ENCODE data around the gene KCNJ15. TPM values are rescaled to one million over a fixed set of nuclear protein-coding genes. Genes with fewer than 3 reads are reported as not detected.

The KCNJ15 gene
- total and polyA plus RNA-seq, 2 experiments from 2014 or later = not detected

DNA sequence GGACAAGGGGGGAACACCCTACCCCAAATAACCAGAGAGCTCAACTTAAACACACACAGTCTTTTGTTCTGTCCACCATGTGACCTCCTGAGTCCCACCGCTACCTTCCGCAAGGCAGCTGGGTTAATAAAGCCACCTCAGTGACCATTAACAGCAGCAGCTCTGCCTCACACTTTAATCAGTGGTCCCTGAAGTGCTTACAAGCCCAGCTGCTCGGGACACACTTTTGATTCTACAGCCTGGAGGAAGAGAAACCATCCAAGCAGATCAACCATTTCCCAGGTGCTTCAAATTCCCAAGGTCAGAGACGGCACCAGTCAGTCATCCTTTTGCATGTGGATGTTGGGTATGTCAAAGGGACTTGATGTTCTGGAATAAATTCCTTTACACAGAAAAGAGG is 70.1 kb downstream of the KCNJ15 start (continued):
- TF ChIP-seq, protein P1, sequence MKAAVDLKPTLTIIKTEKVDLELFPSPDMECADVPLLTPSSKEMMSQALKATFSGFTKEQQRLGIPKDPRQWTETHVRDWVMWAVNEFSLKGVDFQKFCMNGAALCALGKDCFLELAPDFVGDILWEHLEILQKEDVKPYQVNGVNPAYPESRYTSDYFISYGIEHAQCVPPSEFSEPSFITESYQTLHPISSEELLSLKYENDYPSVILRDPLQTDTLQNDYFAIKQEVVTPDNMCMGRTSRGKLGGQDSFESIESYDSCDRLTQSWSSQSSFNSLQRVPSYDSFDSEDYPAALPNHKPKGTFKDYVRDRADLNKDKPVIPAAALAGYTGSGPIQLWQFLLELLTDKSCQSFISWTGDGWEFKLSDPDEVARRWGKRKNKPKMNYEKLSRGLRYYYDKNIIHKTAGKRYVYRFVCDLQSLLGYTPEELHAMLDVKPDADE (IDR thresholded peaks at IDR 0.05) = no peak
- no peak for TF ChIP-seq ZNF331 (CRISPR knock-in tag; IDR thresholded peaks at IDR 0.05; ENCODE audit: low read depth)
- TF ChIP-seq, protein P2, sequence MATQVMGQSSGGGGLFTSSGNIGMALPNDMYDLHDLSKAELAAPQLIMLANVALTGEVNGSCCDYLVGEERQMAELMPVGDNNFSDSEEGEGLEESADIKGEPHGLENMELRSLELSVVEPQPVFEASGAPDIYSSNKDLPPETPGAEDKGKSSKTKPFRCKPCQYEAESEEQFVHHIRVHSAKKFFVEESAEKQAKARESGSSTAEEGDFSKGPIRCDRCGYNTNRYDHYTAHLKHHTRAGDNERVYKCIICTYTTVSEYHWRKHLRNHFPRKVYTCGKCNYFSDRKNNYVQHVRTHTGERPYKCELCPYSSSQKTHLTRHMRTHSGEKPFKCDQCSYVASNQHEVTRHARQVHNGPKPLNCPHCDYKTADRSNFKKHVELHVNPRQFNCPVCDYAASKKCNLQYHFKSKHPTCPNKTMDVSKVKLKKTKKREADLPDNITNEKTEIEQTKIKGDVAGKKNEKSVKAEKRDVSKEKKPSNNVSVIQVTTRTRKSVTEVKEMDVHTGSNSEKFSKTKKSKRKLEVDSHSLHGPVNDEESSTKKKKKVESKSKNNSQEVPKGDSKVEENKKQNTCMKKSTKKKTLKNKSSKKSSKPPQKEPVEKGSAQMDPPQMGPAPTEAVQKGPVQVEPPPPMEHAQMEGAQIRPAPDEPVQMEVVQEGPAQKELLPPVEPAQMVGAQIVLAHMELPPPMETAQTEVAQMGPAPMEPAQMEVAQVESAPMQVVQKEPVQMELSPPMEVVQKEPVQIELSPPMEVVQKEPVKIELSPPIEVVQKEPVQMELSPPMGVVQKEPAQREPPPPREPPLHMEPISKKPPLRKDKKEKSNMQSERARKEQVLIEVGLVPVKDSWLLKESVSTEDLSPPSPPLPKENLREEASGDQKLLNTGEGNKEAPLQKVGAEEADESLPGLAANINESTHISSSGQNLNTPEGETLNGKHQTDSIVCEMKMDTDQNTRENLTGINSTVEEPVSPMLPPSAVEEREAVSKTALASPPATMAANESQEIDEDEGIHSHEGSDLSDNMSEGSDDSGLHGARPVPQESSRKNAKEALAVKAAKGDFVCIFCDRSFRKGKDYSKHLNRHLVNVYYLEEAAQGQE (IDR thresholded peaks at IDR 0.05; ENCODE audit: unreplicated experiment) = no peak

DNA sequence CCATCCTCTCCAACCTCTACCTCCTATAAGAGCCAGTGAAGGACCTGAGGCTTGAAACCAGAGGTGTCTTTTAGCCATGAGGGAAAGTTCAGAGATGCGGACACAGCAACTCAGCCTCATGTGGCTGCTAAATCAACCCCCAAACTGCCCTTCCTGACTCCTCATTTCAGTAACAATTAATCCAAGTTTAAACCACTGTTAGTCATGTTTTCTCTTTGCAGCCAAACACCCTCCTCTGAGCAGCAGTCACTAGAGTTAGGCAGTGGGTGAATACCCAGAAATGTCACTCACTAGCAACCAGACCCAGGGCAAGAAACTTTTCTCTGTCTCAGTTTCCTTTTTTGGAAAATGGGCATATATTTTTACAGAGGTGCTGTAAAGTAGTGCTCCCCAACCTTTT is 71.2 kb downstream of the KCNJ15 start:
- Histone ChIP-seq H2AFZ (no peak overlapping the region), H3K4me3 (no peak overlapping the region), H3K36me3 (ENCODE audit: insufficient read depth) (no peaks in the 10 kb centered on the region; the same call in 1 of the 2 replicates), H3K4me2 (no peak overlapping the region), H3K79me2 (replicated peaks; ENCODE audit: insufficient read depth) (no peaks in the 10 kb centered on the region), H3F3A (replicated peaks; ENCODE audit: low read depth) (no peaks in the 10 kb centered on the region), H3K9me2 (ENCODE audit: insufficient read depth) (peaks cover 37% of the 10 kb centered on the region), H3K27me3 (ENCODE audit: insufficient read depth) (no peaks in the 10 kb centered on the region), H4K20me1 (replicated peaks; ENCODE audit: insufficient read depth) (no peaks in the 10 kb centered on the region), H3K27ac (ENCODE audit: low read depth) (no peak overlapping the region), H3K4me1 (ENCODE audit: insufficient read depth) (peaks cover 24% of the 10 kb centered on the region)
- Mint-ChIP-seq H3K27ac (no peak overlapping the region), H3K9me3 (no peaks in the 10 kb centered on the region; the same call in 1 of the 3 replicates), H3K36me3 (ENCODE audit: low read depth) (no peaks in the 10 kb centered on the region), H3K27me3 (ENCODE audit: insufficient read depth, low read depth, poor library complexity) (peaks cover 2% of the 10 kb centered on the region), H3K4me1 (peaks cover 27% of the 10 kb centered on the region), H3K4me3 (no peak overlapping the region)
- ATAC-seq (no peak), DNase-seq (ENCODE audit: low spot score) (no peak)
- TF ChIP-seq, protein P3, sequence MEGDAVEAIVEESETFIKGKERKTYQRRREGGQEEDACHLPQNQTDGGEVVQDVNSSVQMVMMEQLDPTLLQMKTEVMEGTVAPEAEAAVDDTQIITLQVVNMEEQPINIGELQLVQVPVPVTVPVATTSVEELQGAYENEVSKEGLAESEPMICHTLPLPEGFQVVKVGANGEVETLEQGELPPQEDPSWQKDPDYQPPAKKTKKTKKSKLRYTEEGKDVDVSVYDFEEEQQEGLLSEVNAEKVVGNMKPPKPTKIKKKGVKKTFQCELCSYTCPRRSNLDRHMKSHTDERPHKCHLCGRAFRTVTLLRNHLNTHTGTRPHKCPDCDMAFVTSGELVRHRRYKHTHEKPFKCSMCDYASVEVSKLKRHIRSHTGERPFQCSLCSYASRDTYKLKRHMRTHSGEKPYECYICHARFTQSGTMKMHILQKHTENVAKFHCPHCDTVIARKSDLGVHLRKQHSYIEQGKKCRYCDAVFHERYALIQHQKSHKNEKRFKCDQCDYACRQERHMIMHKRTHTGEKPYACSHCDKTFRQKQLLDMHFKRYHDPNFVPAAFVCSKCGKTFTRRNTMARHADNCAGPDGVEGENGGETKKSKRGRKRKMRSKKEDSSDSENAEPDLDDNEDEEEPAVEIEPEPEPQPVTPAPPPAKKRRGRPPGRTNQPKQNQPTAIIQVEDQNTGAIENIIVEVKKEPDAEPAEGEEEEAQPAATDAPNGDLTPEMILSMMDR (conservative IDR thresholded peaks at IDR 0.05; ENCODE audit: low read depth in 2 of 2) = no peak
- TF ChIP-seq EZH2 (IDR thresholded peaks at IDR 0.05; ENCODE audit: low read depth, unreplicated experiment) (no peak), EZH2phosphoT487 (IDR thresholded peaks at IDR 0.05; ENCODE audit: unreplicated experiment) (no peak), ZNF331 (CRISPR knock-in tag; IDR thresholded peaks at IDR 0.05; ENCODE audit: low read depth) (no peak)
- TF ChIP-seq, protein P4, sequence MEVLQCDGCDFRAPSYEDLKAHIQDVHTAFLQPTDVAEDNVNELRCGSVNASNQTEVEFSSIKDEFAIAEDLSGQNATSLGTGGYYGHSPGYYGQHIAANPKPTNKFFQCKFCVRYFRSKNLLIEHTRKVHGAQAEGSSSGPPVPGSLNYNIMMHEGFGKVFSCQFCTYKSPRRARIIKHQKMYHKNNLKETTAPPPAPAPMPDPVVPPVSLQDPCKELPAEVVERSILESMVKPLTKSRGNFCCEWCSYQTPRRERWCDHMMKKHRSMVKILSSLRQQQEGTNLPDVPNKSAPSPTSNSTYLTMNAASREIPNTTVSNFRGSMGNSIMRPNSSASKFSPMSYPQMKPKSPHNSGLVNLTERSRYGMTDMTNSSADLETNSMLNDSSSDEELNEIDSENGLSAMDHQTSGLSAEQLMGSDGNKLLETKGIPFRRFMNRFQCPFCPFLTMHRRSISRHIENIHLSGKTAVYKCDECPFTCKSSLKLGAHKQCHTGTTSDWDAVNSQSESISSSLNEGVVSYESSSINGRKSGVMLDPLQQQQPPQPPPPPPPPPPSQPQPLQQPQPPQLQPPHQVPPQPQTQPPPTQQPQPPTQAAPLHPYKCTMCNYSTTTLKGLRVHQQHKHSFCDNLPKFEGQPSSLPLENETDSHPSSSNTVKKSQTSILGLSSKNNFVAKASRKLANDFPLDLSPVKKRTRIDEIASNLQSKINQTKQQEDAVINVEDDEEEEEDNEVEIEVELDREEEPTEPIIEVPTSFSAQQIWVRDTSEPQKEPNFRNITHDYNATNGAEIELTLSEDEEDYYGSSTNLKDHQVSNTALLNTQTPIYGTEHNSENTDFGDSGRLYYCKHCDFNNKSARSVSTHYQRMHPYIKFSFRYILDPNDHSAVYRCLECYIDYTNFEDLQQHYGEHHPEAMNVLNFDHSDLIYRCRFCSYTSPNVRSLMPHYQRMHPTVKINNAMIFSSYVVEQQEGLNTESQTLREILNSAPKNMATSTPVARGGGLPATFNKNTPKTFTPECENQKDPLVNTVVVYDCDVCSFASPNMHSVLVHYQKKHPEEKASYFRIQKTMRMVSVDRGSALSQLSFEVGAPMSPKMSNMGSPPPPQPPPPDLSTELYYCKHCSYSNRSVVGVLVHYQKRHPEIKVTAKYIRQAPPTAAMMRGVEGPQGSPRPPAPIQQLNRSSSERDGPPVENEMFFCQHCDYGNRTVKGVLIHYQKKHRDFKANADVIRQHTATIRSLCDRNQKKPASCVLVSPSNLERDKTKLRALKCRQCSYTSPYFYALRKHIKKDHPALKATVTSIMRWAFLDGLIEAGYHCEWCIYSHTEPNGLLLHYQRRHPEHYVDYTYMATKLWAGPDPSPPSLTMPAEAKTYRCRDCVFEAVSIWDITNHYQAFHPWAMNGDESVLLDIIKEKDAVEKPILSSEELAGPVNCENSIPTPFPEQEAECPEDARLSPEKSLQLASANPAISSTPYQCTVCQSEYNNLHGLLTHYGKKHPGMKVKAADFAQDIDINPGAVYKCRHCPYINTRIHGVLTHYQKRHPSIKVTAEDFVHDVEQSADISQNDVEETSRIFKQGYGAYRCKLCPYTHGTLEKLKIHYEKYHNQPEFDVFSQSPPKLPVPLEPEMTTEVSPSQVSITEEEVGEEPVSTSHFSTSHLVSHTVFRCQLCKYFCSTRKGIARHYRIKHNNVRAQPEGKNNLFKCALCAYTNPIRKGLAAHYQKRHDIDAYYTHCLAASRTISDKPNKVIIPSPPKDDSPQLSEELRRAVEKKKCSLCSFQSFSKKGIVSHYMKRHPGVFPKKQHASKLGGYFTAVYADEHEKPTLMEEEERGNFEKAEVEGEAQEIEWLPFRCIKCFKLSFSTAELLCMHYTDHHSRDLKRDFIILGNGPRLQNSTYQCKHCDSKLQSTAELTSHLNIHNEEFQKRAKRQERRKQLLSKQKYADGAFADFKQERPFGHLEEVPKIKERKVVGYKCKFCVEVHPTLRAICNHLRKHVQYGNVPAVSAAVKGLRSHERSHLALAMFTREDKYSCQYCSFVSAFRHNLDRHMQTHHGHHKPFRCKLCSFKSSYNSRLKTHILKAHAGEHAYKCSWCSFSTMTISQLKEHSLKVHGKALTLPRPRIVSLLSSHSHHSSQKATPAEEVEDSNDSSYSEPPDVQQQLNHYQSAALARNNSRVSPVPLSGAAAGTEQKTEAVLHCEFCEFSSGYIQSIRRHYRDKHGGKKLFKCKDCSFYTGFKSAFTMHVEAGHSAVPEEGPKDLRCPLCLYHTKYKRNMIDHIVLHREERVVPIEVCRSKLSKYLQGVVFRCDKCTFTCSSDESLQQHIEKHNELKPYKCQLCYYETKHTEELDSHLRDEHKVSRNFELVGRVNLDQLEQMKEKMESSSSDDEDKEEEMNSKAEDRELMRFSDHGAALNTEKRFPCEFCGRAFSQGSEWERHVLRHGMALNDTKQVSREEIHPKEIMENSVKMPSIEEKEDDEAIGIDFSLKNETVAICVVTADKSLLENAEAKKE (CRISPR knock-in tag; IDR thresholded peaks at IDR 0.05) = no peak
- TF ChIP-seq, protein P2 (IDR thresholded peaks at IDR 0.05; ENCODE audit: unreplicated experiment) = no peak

Data from GM23338 (cell line).